Stimulated activated CD4-positive, alpha-beta T cell treated with anti-CD3 and anti-CD28 coated beads, Interleukin-12 subunit alpha, Interleukin-12 subunit beta, amount 100 ng/mL, for 4 hours (primary cell): ENCODE measurements around the gene CD6.

Experiments used
- DNase-seq: peaks from one replicate; pipeline ENCODE4 v3.0.0-alpha.2; 2020

The CD6 gene

GRCh38 chr11:60971520-60971919, at the start of gene CD6:
TSS of gene CD6 (plus strand) at chr11:60971680. CDS start at chr11:60971866, 186 bp downstream.
- peak; percentile 61 for DNase-seq

GRCh38 chr11:60921777-60922335, 49.6 kb upstream of the CD6 start:
- DNase-seq, result no peak

GRCh38 chr11:60922906-60923305, 48.6 kb upstream of the CD6 start:
- DNase-seq, result no peak

GRCh38 chr11:60923326-60923725, 48.2 kb upstream of the CD6 start:
- no peak for DNase-seq

- DNase-seq, result no peak
Measured at GRCh38 chr11:60923800-60924109, 47.7 kb upstream of the CD6 start.

- DNase-seq, result no peak
Measured at GRCh38 chr11:60924110-60924905, 47.2 kb upstream of the CD6 start, which contains the start of gene TMEM132A. TSS of gene TMEM132A (plus strand) at chr11:60924460. CDS start at chr11:60924634, 174 bp downstream.

- no peak for DNase-seq
Measured at GRCh38 chr11:60924906-60925853, 46.3 kb upstream of the CD6 start.

- no peak for DNase-seq
Measured at GRCh38 chr11:60925868-60926267, 45.6 kb upstream of the CD6 start.

- no peak for DNase-seq
Measured at GRCh38 chr11:60926500-60926899, 45.0 kb upstream of the CD6 start.

- no peak for DNase-seq
Measured at GRCh38 chr11:60927061-60927592, 44.4 kb upstream of the CD6 start.

- no peak for DNase-seq
Measured at GRCh38 chr11:60927600-60927999, 43.9 kb upstream of the CD6 start.

GRCh38 chr11:60928563-60929001, 42.9 kb upstream of the CD6 start:
- no peak for DNase-seq

GRCh38 chr11:60929764-60930163, 41.7 kb upstream of the CD6 start:
- DNase-seq, result no peak

- DNase-seq, result no peak
Measured at GRCh38 chr11:60930394-60930793, 41.1 kb upstream of the CD6 start.

- no peak for DNase-seq
Measured at GRCh38 chr11:60931917-60932316, 39.6 kb upstream of the CD6 start.

GRCh38 chr11:60932605-60933356, 38.7 kb upstream of the CD6 start:
- no peak for DNase-seq

- DNase-seq, result no peak
Measured at GRCh38 chr11:60933416-60934123, 37.9 kb upstream of the CD6 start.

GRCh38 chr11:60934124-60934789, 37.2 kb upstream of the CD6 start:
- no peak for DNase-seq

- no peak for DNase-seq
Measured at GRCh38 chr11:60934790-60935605, 36.5 kb upstream of the CD6 start.
